CD4-positive, alpha-beta memory T cell (primary cell): ENCODE measurements around the gene FAM168B. TPM values are rescaled to one million over a fixed set of nuclear protein-coding genes. Genes with fewer than 3 reads are reported as not detected.

Source experiments
- CTCF ChIA-PET: fragments of 350-600 bp; sonication (Branson Sonifier 250); formaldehyde crosslinking; loops from one replicate; lab custom pipeline; 2021; ENCODE audit warnings: inconsistent platforms; ENCODE audit not compliant: partially characterized antibody; lab: Charles Lee
- POLR2A ChIA-PET: fragments of 350-600 bp; sonication (Branson Sonifier 250); formaldehyde crosslinking; loops from one replicate; lab custom pipeline; 2021; ENCODE audit not compliant: partially characterized antibody; lab: Charles Lee
- DNase-seq, 5 donors: peaks; one replicate each; pipeline versions ENCODE4 v3.0.0 to v3.0.0-alpha.2; 2020 to 2022; ENCODE audit warnings: mixed read lengths in 1 of 5
- H3K27ac ChIP-seq: one replicate; pipeline ENCODE4 v1.7.0; 2013; ENCODE audit warnings: low read depth, low read length
- H3K27me3 ChIP-seq: 2 replicates; pipeline ENCODE4 v1.7.0; 2013; ENCODE audit warnings: mild to moderate bottlenecking, low read length, moderate library complexity; ENCODE audit not compliant: insufficient read depth
- H3K36me3 ChIP-seq: 2 replicates; pipeline ENCODE4 v1.7.0; 2013; ENCODE audit warnings: mild to moderate bottlenecking, low read length, moderate library complexity; ENCODE audit not compliant: insufficient read depth
- H3K4me1 ChIP-seq: 2 replicates; pipeline ENCODE4 v1.7.0; 2013; ENCODE audit warnings: mild to moderate bottlenecking, low read length, moderate library complexity; ENCODE audit not compliant: insufficient read depth
- H3K4me3 ChIP-seq, 2 donors: one replicate each; pipeline ENCODE4 v1.7.0; 2013; ENCODE audit warnings: low read length in 2 of 2, mild to moderate bottlenecking in 1 of 2
- H3K9me3 ChIP-seq, 2 donors: one replicate each; pipeline ENCODE4 v1.7.0; 2013; ENCODE audit warnings: low read length in 2 of 2, control low read depth in 1 of 2; ENCODE audit not compliant: control insufficient read depth in 1 of 2
- H3K27ac Mint-ChIP-seq, 7 donors: one replicate each; pipeline ENCODE4 v1.8.0; 2020 to 2021; ENCODE audit warnings: mixed read lengths in 7 of 7, mild to moderate bottlenecking in 6 of 7, inconsistent platforms in 3 of 7, moderate library complexity in 3 of 7
- H3K27me3 Mint-ChIP-seq, 2 donors: one replicate each; pipeline ENCODE4 v1.8.0; 2020 to 2021; ENCODE audit warnings: mixed read lengths in 2 of 2
- H3K36me3 Mint-ChIP-seq, 2 donors: one replicate each; pipeline ENCODE4 v1.8.0; 2020 to 2021; ENCODE audit warnings: mixed read lengths in 2 of 2, inconsistent platforms in 1 of 2, mild to moderate bottlenecking in 1 of 2
- H3K4me1 Mint-ChIP-seq, 4 donors: one replicate each; pipeline ENCODE4 v1.8.0; 2020 to 2021; ENCODE audit warnings: mixed read lengths in 4 of 4, mild to moderate bottlenecking in 1 of 4
- H3K4me3 Mint-ChIP-seq, 8 donors: one replicate each; pipeline ENCODE4 v1.8.0; 2020 to 2021; ENCODE audit warnings: mixed read lengths in 8 of 8, mild to moderate bottlenecking in 7 of 8, moderate library complexity in 6 of 8, inconsistent platforms in 3 of 8
- H3K9me3 Mint-ChIP-seq, 8 donors: one replicate each; pipeline ENCODE4 v1.8.0; 2020 to 2021; ENCODE audit warnings: mixed read lengths in 8 of 8, mild to moderate bottlenecking in 5 of 8, inconsistent platforms in 3 of 8, moderate library complexity in 1 of 8
- intact Hi-C: fragments of 100-400 bp; cut with micrococcal nuclease; formaldehyde crosslinking; loops from one replicate; pipeline ENCODE4 v1.15.1; 2023
- polyA plus RNA-seq, 2 donors: library from polyadenylated mRNA; unstranded; fragments of 300-500 nt; fragmentation: Illumina TruSeq; gene quantifications; one replicate each; pipeline ENCODE4 v1.2.3, GENCODE V29; 2021
- total RNA-seq, 2 experiments: library from RNA; stranded (reverse); gene quantifications; one replicate each; pipeline ENCODE4 v1.2.3, GENCODE V29; 2021

FAM168B gene
- total and polyA plus RNA-seq, 4 experiments from 2014 or later = 17.4 to 81.0 (median 58.3) TPM

DNA sequence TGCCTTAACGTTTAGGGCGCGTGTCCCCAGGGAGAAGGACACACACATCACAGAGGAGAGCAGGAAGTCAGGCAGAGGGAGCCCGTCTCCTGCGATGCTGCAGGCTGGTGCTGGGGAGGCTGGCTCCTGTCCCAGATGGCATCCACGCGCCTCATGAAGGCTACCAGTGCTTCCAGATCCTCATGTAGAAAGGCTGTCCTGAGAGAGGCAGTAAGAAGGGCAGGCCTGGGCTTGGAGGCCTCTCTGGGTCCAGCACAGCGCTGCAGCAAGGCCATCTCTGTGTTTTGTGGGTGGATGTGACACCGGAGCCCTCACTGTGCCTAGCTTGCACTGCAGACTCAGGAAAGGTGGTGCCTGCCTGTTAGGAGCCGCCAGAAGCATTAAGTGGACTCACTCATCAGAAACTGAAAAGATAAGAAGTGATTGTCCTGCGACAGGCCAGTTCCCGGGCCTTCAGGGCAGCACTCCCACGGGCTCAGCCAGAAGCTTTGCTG, 62.7 kb downstream of the FAM168B start:
- CTCF ChIA-PET = no interaction called here
- Mint-ChIP-seq H3K27me3 (peaks cover 13 to 23% of the 10 kb centered on the region in 2 donors), H3K4me3 (no peak overlapping the region), H3K9me3 (peaks cover 0 to 12% (median 8%) of the 10 kb centered on the region in 8 donors), H3K4me1 (peaks cover 0 to 4% (median 2%) of the 10 kb centered on the region in 4 donors), H3K36me3 (peaks cover 0 to 1% of the 10 kb centered on the region in 2 donors), H3K27ac (no peak overlapping the region)
- DNase-seq = no peak
- H3K9me3 ChIP-seq = no peaks in the 10 kb centered on the region
- no peak overlapping the region for H3K4me3 ChIP-seq
- no peak overlapping the region for H3K27ac ChIP-seq
- intact Hi-C loops = no loop called here
- no peaks in the 10 kb centered on the region for H3K36me3 ChIP-seq
- POLR2A ChIA-PET = no interaction called here
- no peaks in the 10 kb centered on the region for H3K27me3 ChIP-seq
- peaks cover under 1% of the 10 kb centered on the region for H3K4me1 ChIP-seq

DNA sequence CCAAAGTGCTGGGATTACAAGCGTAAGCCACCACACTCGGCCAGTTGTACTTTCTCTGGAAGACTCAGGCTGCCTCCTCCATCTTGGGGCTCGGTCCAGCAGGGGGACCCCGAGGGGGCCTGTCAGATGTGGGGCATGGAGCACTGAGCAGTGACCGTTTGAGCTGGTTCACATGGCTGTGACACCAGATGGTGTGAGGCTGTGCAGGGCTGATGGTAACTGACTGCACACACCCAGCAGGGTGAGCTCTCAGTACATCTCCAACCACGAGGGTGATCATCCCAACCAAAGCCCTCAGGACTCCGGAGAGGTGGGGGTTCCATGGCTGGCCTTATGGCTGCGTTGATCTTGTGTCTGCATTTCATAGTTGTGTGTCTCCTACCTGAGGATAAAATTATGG, 63.4 kb downstream of the FAM168B start:
- no peak overlapping the region for H3K27ac ChIP-seq
- no peak overlapping the region for H3K27ac Mint-ChIP-seq

DNA sequence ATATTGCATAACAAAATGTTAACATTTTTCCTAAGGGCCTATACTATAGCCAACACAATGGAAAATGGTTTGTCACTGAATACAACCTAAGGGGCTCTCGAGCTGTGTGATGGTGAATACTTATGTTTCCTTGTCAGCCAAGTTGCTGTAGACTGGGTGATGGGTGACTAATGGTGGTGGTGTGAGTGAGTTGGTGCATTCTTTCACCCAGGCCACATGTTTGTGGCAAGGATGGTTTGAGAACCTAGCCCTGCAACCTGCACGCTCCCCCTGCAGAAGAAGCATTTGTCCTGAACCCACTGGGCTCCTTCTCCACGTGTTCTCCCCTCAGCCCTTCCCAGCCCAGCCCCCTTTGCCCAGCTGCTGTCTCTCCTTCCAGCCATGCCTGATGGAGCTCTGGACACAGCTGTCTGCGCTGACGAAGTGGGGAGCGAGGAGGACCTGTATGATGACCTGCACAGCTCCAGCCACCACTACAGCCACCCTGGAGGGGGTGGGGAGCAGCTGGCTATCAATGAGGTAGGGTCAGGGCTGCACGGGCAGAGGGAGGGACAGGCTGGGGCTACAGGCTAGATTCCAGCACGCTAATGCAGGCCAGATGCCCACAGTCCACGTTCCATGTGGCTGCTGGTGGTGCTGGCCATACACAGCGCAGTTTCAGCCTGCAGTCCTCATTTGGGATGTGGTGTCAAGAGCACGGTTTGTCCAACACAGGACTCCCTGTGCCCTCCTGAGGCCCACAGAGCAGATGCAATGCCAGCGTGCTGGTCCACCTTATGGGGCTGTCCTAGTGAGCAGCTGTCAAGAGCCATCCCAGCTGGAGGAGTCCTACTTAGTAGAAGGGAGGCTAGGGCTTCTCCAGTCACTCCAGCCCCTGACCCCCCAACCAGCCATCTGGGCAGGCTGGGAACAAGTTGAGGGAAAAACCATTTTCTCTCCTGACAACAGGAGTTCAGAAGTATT, 65.4 kb downstream of the FAM168B start:
- Histone ChIP-seq H3K27me3 (no peaks in the 10 kb centered on the region), H3K36me3 (no peaks in the 10 kb centered on the region), H3K4me1 (no peaks in the 10 kb centered on the region), H3K4me3 (no peak overlapping the region), H3K9me3 (no peaks in the 10 kb centered on the region), H3K27ac (no peak overlapping the region)
- POLR2A ChIA-PET = no interaction called here
- Mint-ChIP-seq H3K4me1 (no peaks in the 10 kb centered on the region), H3K4me3 (no peak overlapping the region), H3K27me3 (peaks cover 12 to 45% of the 10 kb centered on the region in 2 donors), H3K27ac (no peak overlapping the region), H3K36me3 (peaks cover 0 to 1% of the 10 kb centered on the region in 2 donors), H3K9me3 (peaks cover 0 to 12% (median 8%) of the 10 kb centered on the region in 8 donors)
- DNase-seq = no peak
- intact Hi-C loops = no loop called here
- CTCF ChIA-PET = no interaction called here

More for the DNA sequence above, 63.4 kb downstream of the FAM168B start:
- Mint-ChIP-seq H3K36me3 (peaks cover 0 to 1% of the 10 kb centered on the region in 2 donors), H3K4me1 (peaks cover 0 to 4% (median 2%) of the 10 kb centered on the region in 4 donors), H3K27me3 (peaks cover 16 to 30% of the 10 kb centered on the region in 2 donors), H3K4me3 (no peak overlapping the region), H3K9me3 (peaks cover 0 to 12% (median 8%) of the 10 kb centered on the region in 8 donors)
- POLR2A ChIA-PET = no interaction called here
- CTCF ChIA-PET = no interaction called here
- no peaks in the 10 kb centered on the region for H3K27me3 ChIP-seq
- no peaks in the 10 kb centered on the region for H3K9me3 ChIP-seq
- DNase-seq = no peak
- intact Hi-C loops = no loop called here
- H3K4me3 ChIP-seq = no peak overlapping the region
- H3K4me1 ChIP-seq = no peaks in the 10 kb centered on the region
- no peaks in the 10 kb centered on the region for H3K36me3 ChIP-seq

DNA sequence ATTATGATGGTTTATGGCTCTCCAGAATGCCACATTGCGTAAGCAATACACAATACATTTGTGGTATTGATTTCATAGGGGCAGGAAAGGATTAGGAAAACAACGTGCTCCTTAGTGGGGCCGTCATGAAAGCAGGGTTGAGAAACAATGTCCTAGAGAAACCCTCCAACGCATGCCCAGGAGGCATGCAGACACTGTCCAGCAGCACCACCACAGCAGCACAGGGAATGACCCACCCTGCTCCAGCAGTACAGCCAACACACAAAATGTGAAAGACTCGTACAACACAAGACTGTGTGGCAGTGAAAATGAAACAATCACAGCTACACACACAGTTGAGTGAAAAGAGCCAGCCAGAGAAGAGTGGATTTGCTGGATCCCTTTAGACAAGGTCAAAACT, 66.3 kb downstream of the FAM168B start:
- Histone ChIP-seq H3K9me3 (no peaks in the 10 kb centered on the region), H3K4me1 (no peaks in the 10 kb centered on the region), H3K4me3 (no peak overlapping the region), H3K27ac (no peak overlapping the region), H3K27me3 (no peaks in the 10 kb centered on the region), H3K36me3 (no peaks in the 10 kb centered on the region)
- Mint-ChIP-seq H3K9me3 (peaks cover 0 to 12% (median 8%) of the 10 kb centered on the region in 8 donors), H3K4me1 (no peaks in the 10 kb centered on the region), H3K4me3 (no peak overlapping the region), H3K27ac (no peak overlapping the region), H3K27me3 (peaks cover 15 to 44% of the 10 kb centered on the region in 2 donors), H3K36me3 (peaks cover 0 to 1% of the 10 kb centered on the region in 2 donors)
- intact Hi-C loops = no loop called here
- DNase-seq = no peak
- POLR2A ChIA-PET = no interaction called here
- CTCF ChIA-PET = no interaction called here

DNA sequence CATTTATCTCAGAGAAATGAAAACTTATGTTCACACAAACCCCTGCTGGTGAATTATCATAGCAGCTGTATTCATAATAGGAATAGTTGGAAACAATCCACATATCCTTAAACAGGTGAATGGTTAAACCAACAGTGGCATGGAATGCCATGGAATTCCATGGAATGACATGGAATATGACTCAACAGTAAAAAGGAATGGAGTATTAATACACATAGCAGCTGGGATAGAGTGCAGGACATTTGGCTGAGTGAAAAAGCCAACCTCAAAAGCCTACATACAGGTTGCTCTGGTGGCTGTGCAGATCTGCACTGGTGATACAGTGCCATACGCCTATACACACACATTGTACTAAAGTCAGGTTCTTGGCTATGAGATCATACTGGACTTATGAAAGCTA, 69.5 kb downstream of the FAM168B start:
- H3K4me3 Mint-ChIP-seq = no peak overlapping the region
- CTCF ChIA-PET = interaction anchor here (2.2 kb wide), 1 partner anchor 17 kb away, joined by 5 read pairs; no protein-coding TSS in a partner anchor
- Histone ChIP-seq H3K4me1 (no peaks in the 10 kb centered on the region), H3K36me3 (no peaks in the 10 kb centered on the region), H3K4me3 (no peak overlapping the region), H3K9me3 (no peaks in the 10 kb centered on the region), H3K27ac (no peak overlapping the region), H3K27me3 (no peaks in the 10 kb centered on the region)
- no peak for DNase-seq
- peaks cover 2 to 15% (median 11%) of the 10 kb centered on the region in 8 donors for H3K9me3 Mint-ChIP-seq
- peaks cover 0 to 1% of the 10 kb centered on the region in 2 donors for H3K36me3 Mint-ChIP-seq
- peaks cover 18 to 39% of the 10 kb centered on the region in 2 donors for H3K27me3 Mint-ChIP-seq
- H3K4me1 Mint-ChIP-seq = no peaks in the 10 kb centered on the region
- POLR2A ChIA-PET = no interaction called here
- intact Hi-C loops = no loop called here
- no peak overlapping the region for H3K27ac Mint-ChIP-seq

DNA sequence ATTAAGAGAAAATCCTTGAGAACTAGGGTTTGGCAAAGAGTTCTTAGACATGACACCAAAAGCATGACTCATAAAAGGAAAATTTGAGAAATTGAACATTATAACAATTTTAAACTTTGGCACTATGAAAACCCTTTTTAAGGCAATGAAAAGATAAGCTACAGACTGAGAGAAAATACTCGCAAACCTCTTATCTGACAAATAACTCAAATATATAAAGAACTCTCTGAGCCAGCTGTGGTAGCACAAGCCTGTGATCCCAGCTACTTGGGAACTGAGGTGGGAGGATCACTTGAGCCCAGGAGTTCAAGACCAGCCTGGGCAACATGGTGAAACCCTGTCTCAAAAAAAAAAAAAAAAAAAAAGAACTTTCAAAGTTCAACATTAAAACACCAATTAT, 70.5 kb downstream of the FAM168B start:
- Histone ChIP-seq H3K9me3 (no peaks in the 10 kb centered on the region), H3K4me3 (no peak overlapping the region), H3K4me1 (no peaks in the 10 kb centered on the region), H3K27ac (no peak overlapping the region), H3K27me3 (no peaks in the 10 kb centered on the region), H3K36me3 (no peaks in the 10 kb centered on the region)
- Mint-ChIP-seq H3K9me3 (peaks cover 2 to 12% (median 9%) of the 10 kb centered on the region in 8 donors), H3K4me1 (no peaks in the 10 kb centered on the region), H3K4me3 (no peak overlapping the region), H3K27ac (no peak overlapping the region), H3K36me3 (peaks cover 0 to 1% of the 10 kb centered on the region in 2 donors), H3K27me3 (peaks cover 18 to 37% of the 10 kb centered on the region in 2 donors)
- DNase-seq = no peak
- intact Hi-C loops = no loop called here
- ChIA-PET POLR2A (no interaction called here), CTCF (no interaction called here)
